HL-60/S4 (cell line): Measurements from ENCODE around the gene ATE1.
"Not testable (repeated sequence)": the region's sequence is repeated elsewhere in the genome, so short reads cannot be mapped to it uniquely, and the experiment has no call there.

Experiments used
- in situ Hi-C: fragments of 300-500 bp; cut with MboI; formaldehyde crosslinking; loops from 2 replicates; pipeline ENCODE4 v1.14.3; 2022; ENCODE audit warnings: low sequenced_read_pairs

The ATE1 gene

GRCh38 chr10:121797490-121797889 lies 130.3 kb downstream of the ATE1 start:
- in situ Hi-C loops = no loop called here

- in situ Hi-C loops = no loop called here
These were observed 131.5 kb downstream of the ATE1 start for GRCh38 chr10:121796342-121796741.

GRCh38 chr10:121792198-121792597 lies 135.6 kb downstream of the ATE1 start:
- in situ Hi-C loops = no loop called here

- in situ Hi-C loops = no loop called here
These were observed 136.1 kb downstream of the ATE1 start for GRCh38 chr10:121791761-121792160.

GRCh38 chr10:121788717-121789116 lies 139.1 kb downstream of the ATE1 start:
- in situ Hi-C loops = no loop called here

GRCh38 chr10:121788115-121788514 lies 139.7 kb downstream of the ATE1 start:
- in situ Hi-C loops = no loop called here

GRCh38 chr10:121787169-121787568 lies 140.7 kb downstream of the ATE1 start:
- in situ Hi-C loops = no loop called here

GRCh38 chr10:121783782-121784372 lies 144.0 kb downstream of the ATE1 start:
- in situ Hi-C loops = no loop called here

GRCh38 chr10:121781101-121781500 lies 146.7 kb downstream of the ATE1 start:
- in situ Hi-C loops = no loop called here

- in situ Hi-C loops = no loop called here
These were observed 153.0 kb downstream of the ATE1 start for GRCh38 chr10:121774813-121775212.

GRCh38 chr10:121774404-121774803 lies 153.4 kb downstream of the ATE1 start:
- in situ Hi-C loops = no loop called here

- in situ Hi-C loops = no loop called here
These were observed 154.9 kb downstream of the ATE1 start for GRCh38 chr10:121772884-121773283.

- in situ Hi-C loops = no loop called here
These were observed 155.4 kb downstream of the ATE1 start for GRCh38 chr10:121772406-121772805.

GRCh38 chr10:121771966-121772365 lies 155.9 kb downstream of the ATE1 start:
- in situ Hi-C loops = no loop called here

GRCh38 chr10:121766426-121766825 lies 161.4 kb downstream of the ATE1 start:
- in situ Hi-C loops = no loop called here

- in situ Hi-C loops = no loop called here
These were observed 162.6 kb downstream of the ATE1 start for GRCh38 chr10:121765204-121765603.

GRCh38 chr10:121764233-121764942 lies 163.4 kb downstream of the ATE1 start:
- in situ Hi-C loops = no loop called here

GRCh38 chr10:121757241-121757640 lies 170.6 kb downstream of the ATE1 start:
- in situ Hi-C loops = not testable (repeated sequence)

- in situ Hi-C loops = not testable (repeated sequence)
These were observed 172.3 kb downstream of the ATE1 start for GRCh38 chr10:121755496-121755895.

- in situ Hi-C loops = no loop called here
These were observed 173.2 kb downstream of the ATE1 start for GRCh38 chr10:121754666-121755065.

GRCh38 chr10:121753726-121754476 lies 173.9 kb downstream of the ATE1 start:
- in situ Hi-C loops = no loop called here

- in situ Hi-C loops = no loop called here
These were observed 176.6 kb downstream of the ATE1 start for GRCh38 chr10:121751191-121751760.
